HG02970 (cell line): ENCODE data around the gene TBPL1.
A peak's percentile ranks its signal among the peaks of the same experiment; 100 is the strongest.
"Not testable (repeated sequence)": the region's sequence is repeated elsewhere in the genome, so short reads cannot be mapped to it uniquely, and the experiment has no call there.

ENCODE experiments used
- ATAC-seq: cut with Tn5 transposase; IDR thresholded peaks from one replicate; pipeline ENCODE4 v1.9.1; 2021; ENCODE audit warnings: mild to moderate bottlenecking, moderate library complexity, moderate number of reproducible peaks; ENCODE audit not compliant: unreplicated experiment, low FRiP score

TBPL1 gene

DNA sequence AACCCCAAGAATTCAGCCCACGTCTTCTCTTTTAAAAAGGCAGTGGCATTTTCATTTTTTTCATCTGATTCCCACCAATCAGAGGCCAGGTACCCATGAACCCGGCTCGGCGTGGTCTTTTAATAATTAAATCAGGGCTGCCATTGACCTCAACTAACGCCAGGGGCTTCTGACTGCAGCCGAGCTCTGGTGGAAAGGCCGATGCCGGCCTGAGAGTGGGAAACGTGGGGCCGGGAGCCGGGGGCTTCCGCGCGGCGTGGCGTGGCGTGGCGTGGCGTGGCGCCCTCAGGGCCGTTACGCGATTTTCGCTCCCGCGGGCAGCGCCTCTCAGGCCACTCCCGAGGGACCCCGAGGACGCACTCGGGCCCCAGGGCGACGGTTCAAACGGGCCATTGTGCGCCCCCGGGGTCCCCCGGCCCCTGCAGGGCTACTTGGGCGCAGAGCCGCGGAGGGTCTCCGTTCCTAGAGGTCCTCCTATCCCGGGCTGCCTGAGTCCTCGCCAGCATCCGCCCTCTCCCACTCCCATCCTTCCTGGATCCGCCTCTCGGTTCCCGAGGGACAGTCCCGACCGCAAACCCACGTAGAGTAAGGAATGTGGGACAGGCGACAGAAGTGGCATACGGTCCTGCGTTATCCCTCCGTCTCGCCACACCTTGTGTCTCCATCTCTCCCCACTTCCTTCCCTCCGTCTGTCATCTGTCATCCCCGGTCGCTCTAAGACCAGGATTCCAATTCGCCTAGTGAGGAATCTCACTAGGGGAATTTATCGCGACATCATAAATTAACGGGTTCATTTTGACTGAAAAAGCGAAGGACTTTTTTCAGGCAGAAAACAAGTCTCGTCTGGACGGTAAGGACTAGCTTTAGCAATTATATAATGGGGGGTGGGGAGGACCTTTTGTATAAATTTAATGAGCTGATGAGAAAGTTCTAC is 876 bp upstream of the TBPL1 start:
- ATAC-seq: peak; percentile 55

DNA sequence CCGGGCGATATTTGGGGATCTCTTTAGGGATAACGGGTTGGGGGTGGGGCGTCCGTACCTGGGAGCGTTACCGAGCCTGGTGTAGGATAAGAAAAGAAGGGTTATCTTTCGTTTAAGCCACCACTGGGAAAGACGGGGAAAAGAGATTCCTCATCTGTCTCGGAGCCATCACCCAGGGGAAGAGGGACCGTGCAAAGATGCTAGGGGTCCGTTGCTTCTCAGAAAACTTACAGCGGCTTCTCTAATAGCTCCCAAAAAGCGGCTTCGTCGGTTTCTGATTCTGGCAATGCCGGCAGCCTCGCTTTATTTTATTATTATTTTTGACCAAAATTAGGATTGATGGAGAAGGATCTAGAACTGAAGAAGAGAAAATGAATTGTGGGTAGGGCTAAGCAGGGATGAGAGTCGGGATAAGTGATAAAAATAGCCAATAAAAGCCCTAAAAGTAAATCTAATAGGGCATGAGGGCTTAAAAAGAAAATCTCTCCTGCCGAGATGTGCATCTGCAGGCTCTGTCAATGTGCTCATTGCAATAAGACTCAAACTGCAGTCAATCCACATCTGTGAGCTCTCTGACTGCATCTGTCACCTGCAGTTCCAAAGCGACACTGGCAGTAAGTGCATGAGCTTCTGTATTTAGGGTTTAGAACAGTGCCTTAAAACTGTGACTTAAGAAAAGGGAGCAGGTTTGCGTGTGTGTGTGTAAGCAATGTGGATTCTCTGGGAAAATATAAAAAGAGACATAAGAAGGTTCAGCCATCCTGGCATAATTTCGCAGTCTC is 801 bp downstream of the TBPL1 start:
- ATAC-seq: no peak

DNA sequence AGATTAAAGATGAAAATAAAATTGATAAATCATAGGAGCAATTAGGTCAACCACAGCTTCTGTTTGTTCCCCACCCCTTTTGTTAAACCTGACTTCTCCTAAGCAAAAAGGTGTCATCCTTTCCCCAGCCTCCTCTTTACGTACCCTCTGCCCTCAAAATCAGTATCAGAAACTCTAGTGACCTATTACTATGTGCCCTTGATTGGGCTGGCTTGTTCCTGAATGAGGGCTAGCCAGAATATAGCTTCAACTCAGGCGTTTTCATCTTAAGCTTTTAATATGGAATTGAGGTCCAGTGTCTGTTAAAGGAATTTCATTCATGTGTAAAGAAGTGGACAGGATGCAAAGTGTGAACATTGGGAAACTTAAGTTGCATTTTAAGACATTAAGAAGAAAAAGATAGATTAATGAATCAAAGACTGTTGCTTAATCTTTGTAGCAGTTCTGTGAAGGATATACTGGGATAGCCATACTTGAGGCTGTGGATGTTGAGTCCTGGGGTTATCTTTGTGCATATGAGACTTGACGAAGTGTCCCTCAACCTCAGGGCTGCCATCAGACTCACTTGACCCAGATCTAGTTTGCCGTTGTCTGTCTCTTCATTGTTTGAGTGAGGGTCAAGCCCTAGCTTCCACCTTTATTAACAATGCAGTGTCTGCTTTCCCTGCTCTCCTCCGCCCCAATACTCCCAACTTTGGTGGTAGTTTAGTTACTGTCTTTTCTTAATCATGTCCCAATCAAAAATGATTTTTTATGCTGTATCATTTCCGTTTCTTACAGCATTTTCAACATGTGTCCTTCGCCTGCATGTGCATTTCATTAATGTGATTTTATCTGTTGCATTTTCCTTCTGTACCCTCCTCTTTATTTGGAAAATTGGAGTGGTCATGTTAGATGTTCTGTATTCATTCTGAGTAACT is 1.9 kb downstream of the TBPL1 start:
- ATAC-seq: no peak

DNA sequence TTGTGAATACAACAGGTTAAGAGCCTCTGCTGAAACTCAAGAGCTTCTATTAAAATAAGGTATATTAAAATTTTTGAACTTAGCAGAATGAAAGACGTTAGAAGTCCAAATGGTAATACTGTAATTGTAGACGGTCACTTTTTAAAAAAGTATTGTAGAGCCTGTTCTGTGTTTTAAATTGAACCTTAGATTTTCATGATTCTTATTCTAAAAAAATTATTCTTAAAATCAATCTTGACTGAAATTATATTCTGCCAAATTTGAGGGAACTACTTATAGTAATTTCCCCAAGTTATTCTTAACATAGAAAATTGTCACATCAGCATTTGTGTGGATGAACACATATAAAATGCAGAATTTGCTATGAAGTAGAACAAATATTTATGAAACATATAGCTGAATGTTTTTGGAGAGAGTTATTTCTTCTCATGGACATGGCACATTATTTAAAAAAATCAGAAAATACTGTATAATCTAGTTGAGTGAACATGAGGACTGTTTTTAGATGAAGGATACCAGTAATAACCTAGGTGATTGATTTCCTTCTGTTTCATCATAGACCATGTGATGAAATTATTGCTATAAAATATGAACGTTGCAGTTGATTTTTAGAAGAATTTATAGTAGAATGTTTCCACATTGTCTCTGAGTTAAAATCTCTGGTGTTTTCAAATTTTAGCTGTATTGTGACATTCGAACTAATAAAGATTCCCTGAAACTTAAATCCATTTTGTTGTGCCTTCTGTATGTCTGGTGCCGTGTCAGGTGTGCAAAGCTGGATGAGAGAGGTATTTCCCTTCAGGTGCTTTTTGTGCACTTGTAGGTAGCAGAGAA is 2.8 kb downstream of the TBPL1 start:
- ATAC-seq: no peak

DNA sequence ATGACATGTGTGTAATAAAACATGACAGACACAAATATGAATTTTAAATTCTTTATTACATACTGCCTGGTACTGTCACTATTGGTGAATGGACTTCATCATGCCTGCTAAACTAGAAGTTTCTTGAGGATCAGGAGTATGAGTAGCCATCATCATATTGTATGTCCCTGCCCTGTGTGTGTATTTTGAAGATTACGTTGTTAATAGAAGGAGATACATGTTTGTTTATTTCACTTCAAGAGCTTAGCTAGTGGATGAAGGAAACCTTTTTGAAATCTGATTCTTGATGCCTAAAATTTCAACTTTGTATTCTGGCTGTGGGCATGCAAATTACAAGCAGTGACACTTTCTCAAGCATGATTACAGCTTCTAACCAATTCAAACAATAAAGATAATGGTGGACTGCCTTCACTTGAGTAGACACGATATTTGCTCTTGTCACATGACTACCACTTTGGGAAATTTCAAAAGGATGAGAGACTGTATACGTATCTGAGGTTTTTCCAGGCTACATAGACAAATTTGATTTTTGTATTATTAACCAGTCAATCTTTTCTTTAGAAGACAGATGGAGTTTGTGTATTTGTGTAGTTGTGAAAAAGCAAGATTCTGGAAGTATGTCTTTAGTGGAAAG is 3.5 kb downstream of the TBPL1 start:
- ATAC-seq: no peak

DNA sequence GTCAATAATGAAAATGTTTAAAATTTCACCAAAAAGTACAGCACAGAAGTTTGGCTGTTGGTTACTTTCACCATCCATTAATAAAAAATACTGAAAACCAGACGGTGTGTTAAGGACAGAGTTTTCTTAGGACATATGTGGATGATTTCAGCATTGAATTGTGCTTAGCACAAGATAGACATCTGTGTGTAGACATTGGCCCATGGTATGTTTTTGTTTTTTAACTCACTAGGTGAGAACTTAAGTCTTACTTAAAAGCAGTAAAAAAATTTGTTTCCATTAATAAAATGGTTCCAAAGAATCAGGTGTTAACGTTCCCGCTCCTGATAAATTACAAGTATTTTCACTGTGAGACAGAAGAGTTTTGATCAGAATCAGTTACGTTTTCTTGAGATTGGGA is 4.2 kb downstream of the TBPL1 start:
- no peak for ATAC-seq

DNA sequence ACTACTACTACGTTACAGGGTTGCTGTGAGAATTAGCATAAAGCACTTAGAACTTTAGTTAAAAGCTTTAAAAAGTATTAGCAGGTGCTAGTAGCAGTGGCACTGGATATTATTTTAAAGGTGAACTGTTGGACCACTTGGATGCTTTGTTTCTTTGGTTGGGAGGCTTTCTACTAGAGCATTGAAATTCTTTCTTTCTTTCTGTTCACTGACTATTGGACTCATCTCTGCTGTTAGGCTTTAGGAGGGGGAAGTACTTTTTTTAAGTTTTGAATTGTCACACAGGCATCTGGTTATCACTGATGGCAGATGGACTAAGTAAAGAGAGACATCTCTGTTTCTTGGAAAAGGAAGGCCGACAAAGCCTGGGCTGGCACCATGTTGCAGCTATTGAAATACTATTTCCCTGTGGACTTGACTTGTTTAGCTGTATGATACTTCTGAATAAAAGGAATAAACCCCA is 4.8 kb downstream of the TBPL1 start:
- no peak for ATAC-seq

DNA sequence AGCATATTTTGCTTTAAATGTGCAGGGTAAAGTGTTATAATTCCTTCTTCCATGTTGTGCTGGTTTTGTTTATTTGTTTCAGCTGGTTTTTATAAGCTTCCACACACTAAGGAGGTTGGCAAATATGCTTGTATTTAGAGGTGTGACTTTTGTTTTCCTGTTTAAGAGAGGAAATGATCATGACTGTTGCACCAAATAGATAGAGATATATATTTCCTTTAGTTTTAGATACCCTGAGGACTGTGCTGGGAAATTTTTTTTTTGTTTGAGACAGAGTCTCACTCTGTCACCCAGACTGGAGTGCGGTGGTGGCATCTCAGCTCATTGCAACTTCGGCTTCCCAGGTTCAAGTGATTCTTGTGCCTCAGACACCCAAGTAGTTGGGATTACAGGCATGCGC is 5.8 kb downstream of the TBPL1 start:
- ATAC-seq: no peak

DNA sequence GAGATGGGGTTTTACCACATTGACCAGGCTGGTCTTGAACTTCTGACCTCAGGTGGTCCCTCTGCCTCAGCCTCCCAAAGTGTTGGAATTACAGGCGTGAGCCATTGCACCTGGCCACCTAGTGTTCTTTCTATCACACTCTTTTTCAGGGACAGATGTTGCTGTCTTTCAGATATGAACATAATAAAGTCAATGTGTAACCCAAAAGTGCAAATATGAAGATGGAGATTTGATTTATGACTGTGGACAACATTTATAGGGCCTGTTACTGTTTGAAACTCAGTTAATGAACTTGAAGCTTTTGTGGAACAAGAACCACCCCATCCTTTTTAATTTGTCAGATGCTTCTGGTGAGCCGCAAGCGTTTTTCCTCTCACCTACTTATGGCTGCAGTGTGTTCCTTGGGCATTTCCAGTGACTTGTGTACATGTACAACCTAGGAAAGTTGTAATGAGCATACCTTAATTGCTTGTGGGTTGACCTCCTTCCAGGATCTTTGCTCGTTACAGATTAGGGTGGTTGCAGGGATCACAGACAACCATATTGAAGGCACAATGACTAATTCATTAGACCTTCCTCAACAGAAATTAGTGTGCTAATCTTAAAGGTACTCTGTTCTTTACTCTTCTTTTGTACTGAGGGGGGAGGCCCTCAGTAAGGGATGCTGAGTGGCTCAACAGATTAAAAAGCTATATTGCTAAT is 6.8 kb downstream of the TBPL1 start:
- ATAC-seq: no peak

DNA sequence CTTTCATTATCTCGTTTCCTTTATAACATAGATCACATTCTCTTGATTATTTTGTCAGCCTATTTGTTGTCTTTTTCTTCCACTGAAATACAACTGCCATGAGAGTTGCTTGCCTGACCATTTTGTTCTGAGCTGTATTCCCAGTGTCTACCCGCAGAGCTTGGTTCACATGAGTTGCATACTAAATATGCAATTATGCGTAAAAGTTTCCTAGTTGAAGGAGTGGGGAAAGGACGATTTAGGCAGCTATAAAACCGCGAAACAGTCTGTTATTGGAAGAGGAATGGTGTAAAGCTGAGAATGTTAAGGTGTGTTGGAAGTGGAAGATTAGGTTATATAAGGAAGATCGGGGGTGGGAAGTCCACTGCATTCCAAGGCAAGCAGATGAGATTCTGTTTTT is 8.8 kb downstream of the TBPL1 start:
- no peak for ATAC-seq

DNA sequence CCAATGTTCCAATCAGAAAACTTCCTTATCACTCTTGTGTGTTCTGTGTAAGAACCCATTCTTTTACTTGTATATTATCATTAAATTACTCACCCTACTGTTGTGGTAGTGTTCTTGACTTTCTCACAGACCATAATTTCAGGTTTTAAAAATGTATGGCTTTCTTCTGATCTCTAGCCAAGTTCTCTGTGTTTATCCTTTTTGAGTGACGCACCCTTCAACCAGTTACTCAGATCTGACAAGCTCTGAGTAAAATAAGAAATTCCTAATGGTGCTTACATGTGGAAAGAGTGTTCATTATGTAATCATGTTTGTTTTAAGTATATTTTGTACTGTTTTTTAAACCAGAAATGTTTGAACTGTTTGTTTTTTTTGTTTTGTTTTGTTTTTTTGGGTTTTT is 11.0 kb downstream of the TBPL1 start:
- no peak for ATAC-seq

DNA sequence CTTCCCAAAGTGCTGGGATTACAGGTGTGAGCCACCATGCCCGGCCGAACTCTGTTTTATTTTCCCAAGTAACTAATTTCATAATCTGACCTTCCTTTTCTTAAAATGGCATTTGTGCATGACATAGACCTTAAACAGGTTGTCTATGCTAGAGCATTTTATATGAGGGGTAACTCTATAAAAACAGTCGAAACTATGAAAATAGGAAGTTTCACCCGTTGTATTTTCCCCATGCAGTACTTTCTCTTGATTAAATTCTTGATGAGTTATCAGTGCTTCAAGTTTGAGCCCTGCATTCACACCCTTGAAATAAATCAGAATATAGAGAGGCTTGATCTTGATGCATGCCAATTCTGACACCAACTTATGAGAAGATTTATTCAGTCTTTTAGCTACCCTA is 11.7 kb downstream of the TBPL1 start:
- ATAC-seq: no peak

DNA sequence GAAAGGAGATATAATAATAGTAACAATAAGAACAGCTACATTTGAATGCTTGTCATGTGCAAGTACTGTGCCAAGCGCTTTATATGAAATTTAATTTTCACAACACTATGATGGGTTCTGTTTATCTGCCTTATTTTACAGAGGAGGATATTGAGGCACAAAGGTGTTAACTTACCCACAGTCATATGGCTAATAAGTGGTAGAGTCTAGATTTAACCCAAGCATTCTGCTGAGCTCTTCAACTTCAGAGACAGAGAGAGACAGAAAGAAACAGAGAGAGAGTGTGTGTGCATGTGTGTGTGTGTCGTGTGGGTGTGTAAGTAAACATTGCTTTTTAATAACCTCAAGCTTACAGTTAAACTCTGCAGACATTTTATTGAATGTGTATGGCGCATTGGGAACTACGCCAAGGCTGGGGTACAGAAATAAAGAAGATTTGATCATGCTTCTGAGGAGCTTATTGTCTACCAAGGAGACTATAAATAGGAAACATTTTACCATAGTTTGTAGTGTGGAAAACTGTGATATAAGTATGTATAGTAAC is 12.9 kb downstream of the TBPL1 start:
- ATAC-seq: no peak

DNA sequence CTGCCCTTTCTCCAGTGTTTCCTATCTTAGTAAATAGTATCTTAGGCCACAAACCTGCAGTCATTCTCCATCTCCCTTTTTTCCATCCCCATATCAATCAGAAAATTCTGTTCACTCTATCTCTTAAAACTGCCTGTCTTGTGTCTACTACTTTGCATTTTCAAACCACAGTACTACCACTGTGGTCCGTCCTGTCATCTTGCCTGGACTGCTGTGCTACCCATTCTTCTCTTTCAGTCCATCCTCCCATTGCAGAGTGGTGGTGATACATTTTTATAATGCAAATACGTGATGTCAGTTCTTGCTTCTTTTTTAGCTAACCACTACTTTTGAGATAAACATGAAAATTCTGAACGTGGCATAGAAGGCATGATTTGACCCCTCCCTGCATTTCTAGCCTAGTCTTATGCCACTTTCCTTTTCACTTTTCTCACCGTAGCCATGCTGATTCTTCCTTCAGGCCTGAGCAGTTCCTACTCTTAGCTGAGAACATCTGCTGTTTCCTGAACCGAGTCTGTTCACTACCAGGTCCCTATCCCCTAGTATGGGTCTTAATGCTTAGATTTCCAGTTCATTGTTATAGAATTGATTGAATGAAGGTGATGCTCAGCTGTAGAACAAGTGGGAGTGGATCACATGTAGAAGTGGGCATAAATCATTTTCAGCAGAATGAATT is 13.8 kb downstream of the TBPL1 start:
- ATAC-seq: peak; percentile 61

DNA sequence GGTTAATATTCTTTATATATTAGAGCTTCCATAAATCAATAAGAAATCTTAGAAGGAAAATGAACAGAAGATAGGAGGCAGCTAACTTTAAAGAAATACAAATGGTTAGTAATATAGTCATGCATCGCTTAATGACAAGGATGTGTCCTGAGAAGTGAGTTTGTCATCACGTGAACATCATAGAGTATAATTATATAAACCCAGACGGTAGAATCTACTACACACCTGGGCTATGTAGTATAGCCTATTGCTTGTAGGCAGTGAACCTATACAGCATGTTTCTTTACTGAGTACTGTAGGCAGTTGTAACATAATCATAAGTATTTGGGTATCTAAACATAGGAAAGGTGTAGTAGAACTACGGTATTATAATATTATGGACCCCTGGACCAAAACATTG is 14.3 kb downstream of the TBPL1 start:
- ATAC-seq: no peak

DNA sequence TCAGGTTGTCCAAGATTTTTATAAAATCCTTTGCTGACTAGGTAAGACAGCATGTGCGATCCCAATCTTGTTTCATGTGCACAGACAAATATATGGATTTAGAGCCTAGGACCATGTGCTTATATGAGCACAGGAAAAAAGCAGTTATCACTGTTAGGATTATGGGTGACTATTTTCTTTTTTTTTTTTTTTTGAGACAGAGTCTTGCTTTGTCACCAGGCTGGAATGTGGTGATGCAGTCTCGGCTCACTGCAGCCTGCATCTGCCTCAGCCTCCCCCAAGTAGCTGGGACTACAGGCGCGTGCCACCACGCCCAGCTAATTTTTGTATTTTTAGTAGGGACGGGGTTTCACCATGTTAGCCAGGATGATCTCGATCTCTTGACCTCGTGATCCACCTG is 14.8 kb downstream of the TBPL1 start:
- not testable (repeated sequence) for ATAC-seq

DNA sequence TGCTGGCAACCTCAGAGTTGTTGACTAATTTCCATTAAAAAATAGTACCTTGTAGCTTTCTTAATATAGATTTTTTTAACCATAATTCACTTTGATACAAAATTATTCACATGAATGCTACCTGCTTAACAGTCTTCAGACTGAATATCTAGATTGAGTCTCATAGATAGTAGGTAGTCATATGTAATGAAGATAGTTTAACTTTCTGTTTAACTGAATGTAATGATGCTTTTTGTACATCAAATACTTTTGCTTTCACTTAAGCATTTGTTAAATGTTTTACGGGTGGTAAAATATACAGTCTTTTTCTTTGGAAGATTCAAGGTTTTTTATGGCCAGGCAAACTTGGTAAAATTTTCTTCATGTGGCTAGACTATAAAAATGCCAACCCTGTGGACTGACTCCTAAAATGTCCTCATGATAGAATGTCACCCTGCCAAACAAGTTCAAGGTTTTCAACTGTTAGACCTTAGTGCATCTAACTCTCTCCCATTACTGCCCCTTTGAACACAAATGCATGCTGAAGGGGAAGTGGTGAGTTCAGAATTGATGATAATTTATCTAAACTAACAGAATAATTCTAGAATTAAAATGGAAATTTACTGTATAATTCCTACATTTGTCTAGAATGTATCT is 16.4 kb downstream of the TBPL1 start:
- no peak for ATAC-seq
